Epidermal melanocyte (primary cell): Measurements from ENCODE around the gene ATP6V1F.
"Not testable (repeated sequence)": the region's sequence is repeated elsewhere in the genome, so short reads cannot be mapped to it uniquely, and the experiment has no call there.

Source experiments
- DNase-seq: peaks from one replicate; pipeline ENCODE4 v3.0.0; 2011; ENCODE audit warnings: low spot score; ENCODE audit not compliant: insufficient read length

Gene ATP6V1F

GRCh38 chr7:128899392-128899791 lies 36.7 kb downstream of the ATP6V1F start:
- no peak for DNase-seq

- peak; percentile 0 for DNase-seq
These were observed 37.6 kb downstream of the ATP6V1F start for GRCh38 chr7:128900237-128900636.

- peak; percentile 8 for DNase-seq
These were observed 40.3 kb downstream of the ATP6V1F start for GRCh38 chr7:128902761-128903585.

GRCh38 chr7:128903621-128904361 lies 41.1 kb downstream of the ATP6V1F start:
- DNase-seq, result peak; percentile 1

GRCh38 chr7:128904381-128905197 lies 41.9 kb downstream of the ATP6V1F start:
- peak; percentile 52 for DNase-seq

GRCh38 chr7:128906001-128906765 lies 43.5 kb downstream of the ATP6V1F start:
- DNase-seq, result no peak

GRCh38 chr7:128906766-128907559 lies 44.3 kb downstream of the ATP6V1F start:
- no peak for DNase-seq

- DNase-seq, result no peak
These were observed 46.3 kb downstream of the ATP6V1F start for GRCh38 chr7:128908750-128909624.

- DNase-seq, result peak; percentile 71
These were observed 47.2 kb downstream of the ATP6V1F start for GRCh38 chr7:128909625-128910568.

GRCh38 chr7:128910569-128910945 lies 47.9 kb downstream of the ATP6V1F start, which contains the start of gene KCP:
KCP (minus strand) TSS chr7:128910709; CDS start chr7:128910676, 33 bp downstream.
- DNase-seq, result no peak

GRCh38 chr7:128911423-128912031 lies 48.9 kb downstream of the ATP6V1F start:
- DNase-seq, result no peak

GRCh38 chr7:128912281-128912680 lies 49.6 kb downstream of the ATP6V1F start:
- DNase-seq, result no peak

- not testable (repeated sequence) for DNase-seq
These were observed 50.2 kb downstream of the ATP6V1F start for GRCh38 chr7:128912709-128913495.

- no peak for DNase-seq
These were observed 51.4 kb downstream of the ATP6V1F start for GRCh38 chr7:128913870-128914565.

GRCh38 chr7:128914566-128915151 lies 52.0 kb downstream of the ATP6V1F start:
- no peak for DNase-seq
